ENCODE results near the gene FAM241B.

DNA sequence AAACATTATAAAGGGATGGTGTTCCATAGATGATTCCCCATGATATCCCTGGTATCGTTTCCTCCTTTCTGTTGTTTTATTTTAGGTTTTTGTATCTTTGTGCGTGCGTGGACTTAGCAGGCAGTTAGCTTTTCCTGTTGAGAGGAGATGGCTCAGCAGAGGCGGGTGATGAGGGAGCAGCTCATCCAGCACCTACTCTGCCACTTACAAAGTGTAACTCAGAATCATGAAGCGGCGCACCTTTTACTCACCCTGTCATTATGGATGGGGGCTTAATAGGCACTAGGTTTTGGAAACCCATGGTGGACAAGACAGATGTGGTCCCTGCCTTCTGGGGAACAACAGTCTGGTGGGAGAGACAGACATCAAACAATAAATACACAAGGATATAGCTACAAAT lies 17.1 kb downstream of the FAM241B start:
- TF ChIP-seq, protein P1, sequence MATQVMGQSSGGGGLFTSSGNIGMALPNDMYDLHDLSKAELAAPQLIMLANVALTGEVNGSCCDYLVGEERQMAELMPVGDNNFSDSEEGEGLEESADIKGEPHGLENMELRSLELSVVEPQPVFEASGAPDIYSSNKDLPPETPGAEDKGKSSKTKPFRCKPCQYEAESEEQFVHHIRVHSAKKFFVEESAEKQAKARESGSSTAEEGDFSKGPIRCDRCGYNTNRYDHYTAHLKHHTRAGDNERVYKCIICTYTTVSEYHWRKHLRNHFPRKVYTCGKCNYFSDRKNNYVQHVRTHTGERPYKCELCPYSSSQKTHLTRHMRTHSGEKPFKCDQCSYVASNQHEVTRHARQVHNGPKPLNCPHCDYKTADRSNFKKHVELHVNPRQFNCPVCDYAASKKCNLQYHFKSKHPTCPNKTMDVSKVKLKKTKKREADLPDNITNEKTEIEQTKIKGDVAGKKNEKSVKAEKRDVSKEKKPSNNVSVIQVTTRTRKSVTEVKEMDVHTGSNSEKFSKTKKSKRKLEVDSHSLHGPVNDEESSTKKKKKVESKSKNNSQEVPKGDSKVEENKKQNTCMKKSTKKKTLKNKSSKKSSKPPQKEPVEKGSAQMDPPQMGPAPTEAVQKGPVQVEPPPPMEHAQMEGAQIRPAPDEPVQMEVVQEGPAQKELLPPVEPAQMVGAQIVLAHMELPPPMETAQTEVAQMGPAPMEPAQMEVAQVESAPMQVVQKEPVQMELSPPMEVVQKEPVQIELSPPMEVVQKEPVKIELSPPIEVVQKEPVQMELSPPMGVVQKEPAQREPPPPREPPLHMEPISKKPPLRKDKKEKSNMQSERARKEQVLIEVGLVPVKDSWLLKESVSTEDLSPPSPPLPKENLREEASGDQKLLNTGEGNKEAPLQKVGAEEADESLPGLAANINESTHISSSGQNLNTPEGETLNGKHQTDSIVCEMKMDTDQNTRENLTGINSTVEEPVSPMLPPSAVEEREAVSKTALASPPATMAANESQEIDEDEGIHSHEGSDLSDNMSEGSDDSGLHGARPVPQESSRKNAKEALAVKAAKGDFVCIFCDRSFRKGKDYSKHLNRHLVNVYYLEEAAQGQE (IDR thresholded peaks at IDR 0.05; ENCODE audit: insufficient replicate concordance, low read depth), result no peak
- TF ChIP-seq, protein P2, sequence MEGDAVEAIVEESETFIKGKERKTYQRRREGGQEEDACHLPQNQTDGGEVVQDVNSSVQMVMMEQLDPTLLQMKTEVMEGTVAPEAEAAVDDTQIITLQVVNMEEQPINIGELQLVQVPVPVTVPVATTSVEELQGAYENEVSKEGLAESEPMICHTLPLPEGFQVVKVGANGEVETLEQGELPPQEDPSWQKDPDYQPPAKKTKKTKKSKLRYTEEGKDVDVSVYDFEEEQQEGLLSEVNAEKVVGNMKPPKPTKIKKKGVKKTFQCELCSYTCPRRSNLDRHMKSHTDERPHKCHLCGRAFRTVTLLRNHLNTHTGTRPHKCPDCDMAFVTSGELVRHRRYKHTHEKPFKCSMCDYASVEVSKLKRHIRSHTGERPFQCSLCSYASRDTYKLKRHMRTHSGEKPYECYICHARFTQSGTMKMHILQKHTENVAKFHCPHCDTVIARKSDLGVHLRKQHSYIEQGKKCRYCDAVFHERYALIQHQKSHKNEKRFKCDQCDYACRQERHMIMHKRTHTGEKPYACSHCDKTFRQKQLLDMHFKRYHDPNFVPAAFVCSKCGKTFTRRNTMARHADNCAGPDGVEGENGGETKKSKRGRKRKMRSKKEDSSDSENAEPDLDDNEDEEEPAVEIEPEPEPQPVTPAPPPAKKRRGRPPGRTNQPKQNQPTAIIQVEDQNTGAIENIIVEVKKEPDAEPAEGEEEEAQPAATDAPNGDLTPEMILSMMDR (IDR thresholded peaks at IDR 0.05; ENCODE audit: insufficient read depth, low read length), result no peak
- TF ChIP-seq GABPA (IDR thresholded peaks at IDR 0.05; ENCODE audit: low read depth), result no peak
- TF ChIP-seq POLR2AphosphoS5 (IDR thresholded peaks at IDR 0.05; ENCODE audit: low read depth), result no peak
- no peak for TF ChIP-seq SPI1 (IDR thresholded peaks at IDR 0.05; ENCODE audit: borderline replicate concordance, low read depth)
